Spleen (tissue), 11 donors: Measurements from ENCODE around the gene KLF7. TPM values are rescaled to one million over a fixed set of nuclear protein-coding genes. Genes with fewer than 3 reads are reported as not detected.

Experiments used
- DNase-seq: peaks from one replicate; pipeline ENCODE4 v3.0.0-alpha.2; 2020
- H3K27ac ChIP-seq, 8 donors: fragments of 200-600 bp; sonication (generic) in 7 of 8; 1 replicate in 4 of 8; 2 replicates in 4 of 8; pipeline versions ENCODE4 v1.5.0 to v1.8.0; 2016 to 2021; ENCODE audit warnings: inconsistent platforms in 4 of 8, mild to moderate bottlenecking in 4 of 8, moderate library complexity in 1 of 8
- H3K27me3 ChIP-seq, 7 donors: fragments of 200-600 bp; sonication (generic) in 6 of 7; replicated peaks in 1 of 7; 1 replicate in 4 of 7; 2 replicates in 3 of 7; pipeline versions ENCODE4 v1.5.0 to v1.8.0; 2016 to 2021; ENCODE audit warnings: inconsistent platforms in 3 of 7, mild to moderate bottlenecking in 1 of 7
- H3K36me3 ChIP-seq, 6 donors: fragments of 200-600 bp; sonication (generic) in 5 of 6; 1 replicate in 4 of 6; 2 replicates in 2 of 6; pipeline versions ENCODE4 v1.5.0 to v1.8.0; 2016 to 2021; ENCODE audit warnings: inconsistent platforms in 2 of 6
- H3K4me1 ChIP-seq, 6 donors: fragments of 200-600 bp; sonication (generic) in 5 of 6; 1 replicate in 3 of 6; 2 replicates in 3 of 6; pipeline versions ENCODE4 v1.5.0 to v1.8.0; 2016 to 2021; ENCODE audit warnings: inconsistent platforms in 3 of 6
- H3K4me3 ChIP-seq, 8 donors: fragments of 200-600 bp; sonication (generic) in 7 of 8; 1 replicate in 4 of 8; 2 replicates in 4 of 8; pipeline versions ENCODE4 v1.5.0 to v1.8.0; 2016 to 2021; ENCODE audit warnings: inconsistent platforms in 4 of 8, mild to moderate bottlenecking in 4 of 8, moderate library complexity in 2 of 8
- H3K9me3 ChIP-seq, 8 donors: fragments of 200-600 bp; sonication (generic) in 7 of 8; 1 replicate in 4 of 8; 2 replicates in 4 of 8; pipeline versions ENCODE4 v1.5.0 to v1.8.0; 2016 to 2021; ENCODE audit warnings: inconsistent platforms in 4 of 8
- POLR2A ChIP-seq, 3 donors: fragments of 450-650 bp; IDR thresholded peaks; one replicate each; pipeline ENCODE4 v1.5.1; 2017; ENCODE audit warnings: antibody characterized with exemption in 3 of 3, mild to moderate bottlenecking in 1 of 3
- POLR2AphosphoS5 ChIP-seq, 3 donors: sonication (generic); formaldehyde crosslinking; IDR thresholded peaks; one replicate each; pipeline ENCODE4 v1.5.1; 2017; ENCODE audit warnings: antibody characterized with exemption in 3 of 3
- WGBS, 5 donors: extraction: QIAGEN DNeasy Blood & Tissue Kit in 3 of 5; methylation state at CpG; one replicate each; pipeline versions ENCODE4 v1.1.5 to v1.1.7; 2013 to 2018; 5-methylcytosine and 5-hydroxymethylcytosine counted together
- intact Hi-C: fragments of 100-400 bp; cut with DNase I; formaldehyde crosslinking; loops from one replicate; pipeline ENCODE4 v1.15.0; 2023; ENCODE audit warnings: low total_unique reads
- polyA plus RNA-seq, 3 donors: library from polyadenylated mRNA; stranded (reverse); fragments of 200-250 nt; gene quantifications; one replicate each; pipeline ENCODE4 v1.2.1, GENCODE V29; 2013
- total RNA-seq, 7 donors: library from RNA; depleted of rRNA in 3 of 7; stranded (reverse); fragments of >200 nt in 3 of 7; fragmentation: NEBNext Ultra II Directional in 4 of 7; extraction: Animal tissue kit (Norgen Biotek cat#: 25700) in 4 of 7; gene quantifications; one replicate each; pipeline versions ENCODE4 v1.1.0 to v1.2.1, GENCODE V29; 2016 to 2021
- TF ChIP-seq, protein P1 (sequence below), 11 experiments: fragments of 200-600 bp in 7 of 11; fragments of 450-650 bp in 4 of 11; sonication (generic) in 4 of 11; IDR thresholded peaks in 8 of 11; conservative IDR thresholded peaks in 3 of 11; 1 replicate in 7 of 11; 2 replicates in 4 of 11; pipeline versions ENCODE4 v1.4.0 to v1.8.0; 2016 to 2021; ENCODE audit warnings: antibody characterized with exemption in 11 of 11, inconsistent platforms in 4 of 11, mild to moderate bottlenecking in 1 of 11
- donor health status: healthy with polysubstance abuse.
- donor health status: DM: no; HTN: no; CAD: no; lungs with moderate emphysema.
- donor health status: DM: no; HTN: no; CAD: no.
- donor health status: Bipolar disorder and iron deficiency.
- donor health status: healthy.
- donor health status: DM: no; HTN: no; CAD: no.
- donor health status: DM: yes; HTN: yes; CAD: no.

Gene KLF7
- total and polyA plus RNA-seq, 10 donors, result 2.9 to 74.4 (median 27.8) TPM

DNA sequence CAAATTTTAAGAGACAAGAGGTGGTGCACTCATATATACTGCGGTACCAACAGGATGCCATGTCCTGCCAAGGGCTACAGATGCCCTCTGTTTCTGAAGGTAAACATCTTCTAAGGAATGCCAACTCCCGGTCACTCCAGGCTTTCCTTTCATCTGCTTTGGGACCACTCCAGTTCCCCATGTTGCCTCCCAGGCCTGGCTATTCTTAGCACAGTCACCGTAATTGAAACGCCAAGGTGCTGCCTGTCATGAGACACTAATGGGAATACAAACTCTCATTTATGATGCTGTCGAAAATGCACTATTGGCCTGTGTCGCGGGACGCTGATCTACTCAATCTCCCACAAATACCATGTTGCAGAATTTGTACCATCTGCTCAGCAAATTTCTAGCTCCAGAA, 79.6 kb downstream of the KLF7 start:
- Histone ChIP-seq H3K4me1 (peaks cover 4 to 30% (median 16%) of the 10 kb centered on the region in 6 donors), H3K27me3 (no peaks in the 10 kb centered on the region), H3K27ac (no peak overlapping the region), H3K4me3 (no peak overlapping the region), H3K36me3 (peaks cover under 1 to 73% (median 22%) of the 10 kb centered on the region in 6 donors), H3K9me3 (no peaks in the 10 kb centered on the region)
- DNase-seq, result no peak
- intact Hi-C loops, result no loop called here
- WGBS, 5 donors, result 91 to 97% (median 95%) methylated on average over 8 of the region's 8 CpGs
- TF ChIP-seq POLR2A (IDR thresholded peaks at IDR 0.05) (no peak), POLR2AphosphoS5 (IDR thresholded peaks at IDR 0.05) (no peak)
- TF ChIP-seq, protein P1, sequence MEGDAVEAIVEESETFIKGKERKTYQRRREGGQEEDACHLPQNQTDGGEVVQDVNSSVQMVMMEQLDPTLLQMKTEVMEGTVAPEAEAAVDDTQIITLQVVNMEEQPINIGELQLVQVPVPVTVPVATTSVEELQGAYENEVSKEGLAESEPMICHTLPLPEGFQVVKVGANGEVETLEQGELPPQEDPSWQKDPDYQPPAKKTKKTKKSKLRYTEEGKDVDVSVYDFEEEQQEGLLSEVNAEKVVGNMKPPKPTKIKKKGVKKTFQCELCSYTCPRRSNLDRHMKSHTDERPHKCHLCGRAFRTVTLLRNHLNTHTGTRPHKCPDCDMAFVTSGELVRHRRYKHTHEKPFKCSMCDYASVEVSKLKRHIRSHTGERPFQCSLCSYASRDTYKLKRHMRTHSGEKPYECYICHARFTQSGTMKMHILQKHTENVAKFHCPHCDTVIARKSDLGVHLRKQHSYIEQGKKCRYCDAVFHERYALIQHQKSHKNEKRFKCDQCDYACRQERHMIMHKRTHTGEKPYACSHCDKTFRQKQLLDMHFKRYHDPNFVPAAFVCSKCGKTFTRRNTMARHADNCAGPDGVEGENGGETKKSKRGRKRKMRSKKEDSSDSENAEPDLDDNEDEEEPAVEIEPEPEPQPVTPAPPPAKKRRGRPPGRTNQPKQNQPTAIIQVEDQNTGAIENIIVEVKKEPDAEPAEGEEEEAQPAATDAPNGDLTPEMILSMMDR (IDR thresholded peaks at IDR 0.05 in 8 of 11, conservative IDR thresholded peaks at IDR 0.05 in 3 of 11), result no peak

- intact Hi-C loops, result no loop called here
- H3K27ac ChIP-seq, result no peak overlapping the region
- 93 to 98% (median 96%) methylated on average over 5 of the region's 5 CpGs for WGBS, 5 donors
- H3K27me3 ChIP-seq, result no peaks in the 10 kb centered on the region
- no peaks in the 10 kb centered on the region for H3K9me3 ChIP-seq
- H3K4me1 ChIP-seq, result peaks cover 0 to 20% (median 8%) of the 10 kb centered on the region in 6 donors
- no peak for DNase-seq
- H3K36me3 ChIP-seq, result peaks cover 2 to 84% (median 32%) of the 10 kb centered on the region in 6 donors
- H3K4me3 ChIP-seq, result no peak overlapping the region
- TF ChIP-seq POLR2AphosphoS5 (IDR thresholded peaks at IDR 0.05) (no peak), POLR2A (IDR thresholded peaks at IDR 0.05) (no peak)
- TF ChIP-seq, protein P1 (IDR thresholded peaks at IDR 0.05 in 8 of 11, conservative IDR thresholded peaks at IDR 0.05 in 3 of 11), result no peak
Observed at GRCh38 chr2:207085110-207085509, 80.6 kb downstream of the KLF7 start.

- H3K4me3 ChIP-seq, result no peak overlapping the region
- no peak for DNase-seq
- H3K9me3 ChIP-seq, result no peaks in the 10 kb centered on the region
- TF ChIP-seq, protein P1 (IDR thresholded peaks at IDR 0.05 in 8 of 11, conservative IDR thresholded peaks at IDR 0.05 in 3 of 11), result no peak
- TF ChIP-seq POLR2AphosphoS5 (IDR thresholded peaks at IDR 0.05) (no peak), POLR2A (IDR thresholded peaks at IDR 0.05) (no peak)
- H3K4me1 ChIP-seq, result peaks cover 0 to 5% (median 3%) of the 10 kb centered on the region in 6 donors
- no peaks in the 10 kb centered on the region for H3K27me3 ChIP-seq
- 71 to 88% (median 78%) methylated on average over 2 of the region's 2 CpGs for WGBS, 5 donors
- intact Hi-C loops, result no loop called here
- H3K36me3 ChIP-seq, result peaks cover 2 to 99% (median 43%) of the 10 kb centered on the region in 6 donors
- H3K27ac ChIP-seq, result no peak overlapping the region
Observed at GRCh38 chr2:207083361-207084110, 82.2 kb downstream of the KLF7 start.

DNA sequence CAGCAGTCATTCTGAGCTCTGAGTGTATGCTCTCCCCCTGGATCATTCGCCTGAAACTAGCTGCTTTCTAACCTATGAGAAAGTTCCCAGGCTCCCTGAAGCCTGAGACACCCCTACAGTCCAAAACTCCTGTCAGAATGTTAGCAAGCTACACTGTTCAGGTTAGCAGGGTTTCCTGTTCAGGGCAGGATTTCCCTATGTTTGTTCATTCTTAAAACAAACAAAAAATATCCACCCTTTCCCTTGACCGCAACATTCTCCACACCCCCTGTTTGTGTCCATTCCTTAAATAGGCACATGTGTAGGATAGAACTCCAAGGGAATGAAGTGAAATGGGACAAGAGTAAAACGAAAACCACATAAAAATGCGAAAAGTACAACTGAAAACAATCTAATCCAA, 83.1 kb downstream of the KLF7 start:
- Histone ChIP-seq H3K27me3 (no peaks in the 10 kb centered on the region), H3K36me3 (peaks cover 2 to 100% (median 44%) of the 10 kb centered on the region in 6 donors), H3K4me1 (no peaks in the 10 kb centered on the region), H3K4me3 (no peak overlapping the region), H3K9me3 (no peaks in the 10 kb centered on the region), H3K27ac (no peak overlapping the region)
- no peak for TF ChIP-seq POLR2A (IDR thresholded peaks at IDR 0.05)
- TF ChIP-seq POLR2AphosphoS5 (IDR thresholded peaks at IDR 0.05), result no peak
- TF ChIP-seq, protein P1 (IDR thresholded peaks at IDR 0.05 in 8 of 11, conservative IDR thresholded peaks at IDR 0.05 in 3 of 11), result no peak
- no peak for DNase-seq
- WGBS, 5 donors, result 80 to 89% (median 84%) methylated on average over 4 of the region's 4 CpGs
- intact Hi-C loops, result no loop called here
